Spleen (tissue), 11 donors: ENCODE data around the gene PCYT1A. TPM values are rescaled to one million over a fixed set of nuclear protein-coding genes. Genes with fewer than 3 reads are reported as not detected.

ENCODE experiments used
- DNase-seq: peaks from one replicate; pipeline ENCODE4 v3.0.0-alpha.2; 2020
- H3K27ac ChIP-seq, 8 donors: fragments of 200-600 bp; sonication (generic) in 7 of 8; 1 replicate in 4 of 8; 2 replicates in 4 of 8; pipeline versions ENCODE4 v1.5.0 to v1.8.0; 2016 to 2021; ENCODE audit warnings: inconsistent platforms in 4 of 8, mild to moderate bottlenecking in 4 of 8, moderate library complexity in 1 of 8
- H3K27me3 ChIP-seq, 7 donors: fragments of 200-600 bp; sonication (generic) in 6 of 7; replicated peaks in 1 of 7; 1 replicate in 4 of 7; 2 replicates in 3 of 7; pipeline versions ENCODE4 v1.5.0 to v1.8.0; 2016 to 2021; ENCODE audit warnings: inconsistent platforms in 3 of 7, mild to moderate bottlenecking in 1 of 7
- H3K36me3 ChIP-seq, 6 donors: fragments of 200-600 bp; sonication (generic) in 5 of 6; 1 replicate in 4 of 6; 2 replicates in 2 of 6; pipeline versions ENCODE4 v1.5.0 to v1.8.0; 2016 to 2021; ENCODE audit warnings: inconsistent platforms in 2 of 6
- H3K4me1 ChIP-seq, 6 donors: fragments of 200-600 bp; sonication (generic) in 5 of 6; 1 replicate in 3 of 6; 2 replicates in 3 of 6; pipeline versions ENCODE4 v1.5.0 to v1.8.0; 2016 to 2021; ENCODE audit warnings: inconsistent platforms in 3 of 6
- H3K4me3 ChIP-seq, 8 donors: fragments of 200-600 bp; sonication (generic) in 7 of 8; 1 replicate in 4 of 8; 2 replicates in 4 of 8; pipeline versions ENCODE4 v1.5.0 to v1.8.0; 2016 to 2021; ENCODE audit warnings: inconsistent platforms in 4 of 8, mild to moderate bottlenecking in 4 of 8, moderate library complexity in 2 of 8
- H3K9me3 ChIP-seq, 8 donors: fragments of 200-600 bp; sonication (generic) in 7 of 8; 1 replicate in 4 of 8; 2 replicates in 4 of 8; pipeline versions ENCODE4 v1.5.0 to v1.8.0; 2016 to 2021; ENCODE audit warnings: inconsistent platforms in 4 of 8
- CTCF ChIP-seq, 11 experiments: fragments of 200-600 bp in 7 of 11; fragments of 450-650 bp in 4 of 11; sonication (generic) in 4 of 11; IDR thresholded peaks in 8 of 11; conservative IDR thresholded peaks in 3 of 11; 1 replicate in 7 of 11; 2 replicates in 4 of 11; pipeline versions ENCODE4 v1.4.0 to v1.8.0; 2016 to 2021; ENCODE audit warnings: antibody characterized with exemption in 11 of 11, inconsistent platforms in 4 of 11, mild to moderate bottlenecking in 1 of 11
- POLR2A ChIP-seq, 3 donors: fragments of 450-650 bp; IDR thresholded peaks; one replicate each; pipeline ENCODE4 v1.5.1; 2017; ENCODE audit warnings: antibody characterized with exemption in 3 of 3, mild to moderate bottlenecking in 1 of 3
- POLR2AphosphoS5 ChIP-seq, 3 donors: sonication (generic); formaldehyde crosslinking; IDR thresholded peaks; one replicate each; pipeline ENCODE4 v1.5.1; 2017; ENCODE audit warnings: antibody characterized with exemption in 3 of 3
- WGBS, 5 donors: extraction: QIAGEN DNeasy Blood & Tissue Kit in 3 of 5; methylation state at CpG; one replicate each; pipeline versions ENCODE4 v1.1.5 to v1.1.7; 2013 to 2018; 5-methylcytosine and 5-hydroxymethylcytosine counted together
- intact Hi-C: fragments of 100-400 bp; cut with DNase I; formaldehyde crosslinking; loops from one replicate; pipeline ENCODE4 v1.15.0; 2023; ENCODE audit warnings: low total_unique reads
- polyA plus RNA-seq, 3 donors: library from polyadenylated mRNA; stranded (reverse); fragments of 200-250 nt; gene quantifications; one replicate each; pipeline ENCODE4 v1.2.1, GENCODE V29; 2013
- total RNA-seq, 7 donors: library from RNA; depleted of rRNA in 3 of 7; stranded (reverse); fragments of >200 nt in 3 of 7; fragmentation: NEBNext Ultra II Directional in 4 of 7; extraction: Animal tissue kit (Norgen Biotek cat#: 25700) in 4 of 7; gene quantifications; one replicate each; pipeline versions ENCODE4 v1.1.0 to v1.2.1, GENCODE V29; 2016 to 2021
- donor health status: healthy with polysubstance abuse.
- donor health status: DM: no; HTN: no; CAD: no; lungs with moderate emphysema.
- donor health status: DM: no; HTN: no; CAD: no.
- donor health status: Bipolar disorder and iron deficiency.
- donor health status: healthy.
- donor health status: DM: no; HTN: no; CAD: no.
- donor health status: DM: yes; HTN: yes; CAD: no.

The PCYT1A gene
- total and polyA plus RNA-seq, 10 donors = 10.6 to 128 (median 90.3) TPM

- peaks cover 0 to 58% (median 28%) of the 10 kb centered on the region in 6 donors for H3K4me1 ChIP-seq
- TF ChIP-seq POLR2AphosphoS5 (IDR thresholded peaks at IDR 0.05) (no peak), CTCF (IDR thresholded peaks at IDR 0.05 in 8 of 11, conservative IDR thresholded peaks at IDR 0.05 in 3 of 11) (no peak), POLR2A (IDR thresholded peaks at IDR 0.05) (no peak)
- DNase-seq = no peak
- H3K27me3 ChIP-seq = peaks cover 0 to 8% (median 0%) of the 10 kb centered on the region in 7 donors
- H3K27ac ChIP-seq = peak overlapping the region in 2 of 8 donors; percentile 77 to 79
- WGBS, 5 donors = 79 to 92% (median 87%) methylated on average over 3 of the region's 3 CpGs
- no peaks in the 10 kb centered on the region for H3K36me3 ChIP-seq
- intact Hi-C loops = no loop called here
- H3K9me3 ChIP-seq = no peaks in the 10 kb centered on the region
- H3K4me3 ChIP-seq = no peak overlapping the region
Measured at GRCh38 chr3:196203846-196204245, 83.7 kb downstream of the PCYT1A start.

- Histone ChIP-seq H3K27me3 (peaks cover 0 to 5% (median 0%) of the 10 kb centered on the region in 7 donors), H3K4me3 (peak overlapping the region in 1 of 8 donors; percentile 38), H3K9me3 (no peaks in the 10 kb centered on the region), H3K27ac (peak overlapping the region in 4 of 8 donors; percentile 64 to 79 (median 76)), H3K36me3 (no peaks in the 10 kb centered on the region), H3K4me1 (peaks cover 0 to 46% (median 21%) of the 10 kb centered on the region in 6 donors)
- WGBS, 5 donors = 32 to 77% (median 55%) methylated on average over 21 of the region's 21 CpGs
- intact Hi-C loops = no loop called here
- peak; percentile 90 for DNase-seq
- no peak for TF ChIP-seq CTCF (IDR thresholded peaks at IDR 0.05 in 8 of 11, conservative IDR thresholded peaks at IDR 0.05 in 3 of 11)
- TF ChIP-seq POLR2A (IDR thresholded peaks at IDR 0.05) = no peak
- peak; percentile 27 to 78 (median 39) for TF ChIP-seq POLR2AphosphoS5 (IDR thresholded peaks at IDR 0.05)
Measured at GRCh38 chr3:196202516-196202970, 85.0 kb downstream of the PCYT1A start.

- Histone ChIP-seq H3K27me3 (no peaks in the 10 kb centered on the region), H3K4me3 (no peak overlapping the region), H3K9me3 (no peaks in the 10 kb centered on the region), H3K36me3 (no peaks in the 10 kb centered on the region), H3K4me1 (peaks cover 0 to 51% (median 26%) of the 10 kb centered on the region in 6 donors), H3K27ac (no peak overlapping the region)
- intact Hi-C loops = no loop called here
- TF ChIP-seq POLR2AphosphoS5 (IDR thresholded peaks at IDR 0.05) (no peak), CTCF (IDR thresholded peaks at IDR 0.05 in 8 of 11, conservative IDR thresholded peaks at IDR 0.05 in 3 of 11) (no peak), POLR2A (IDR thresholded peaks at IDR 0.05) (no peak)
- WGBS, 5 donors = 78 to 90% (median 85%) methylated on average over 17 to 19 of the region's 19 CpGs
- DNase-seq = peak; percentile 64
Measured at GRCh38 chr3:196198771-196199753, 88.5 kb downstream of the PCYT1A start.
